HS-27A (cell line): ENCODE data around the gene P4HA1.
"Not testable (repeated sequence)": the region's sequence is repeated elsewhere in the genome, so short reads cannot be mapped to it uniquely, and the experiment has no call there.

Experiments
- DNase-seq: peaks from one replicate; pipeline ENCODE4 v3.0.0-alpha.2; 2012; ENCODE audit warnings: low read depth, missing footprints

Gene P4HA1

DNA sequence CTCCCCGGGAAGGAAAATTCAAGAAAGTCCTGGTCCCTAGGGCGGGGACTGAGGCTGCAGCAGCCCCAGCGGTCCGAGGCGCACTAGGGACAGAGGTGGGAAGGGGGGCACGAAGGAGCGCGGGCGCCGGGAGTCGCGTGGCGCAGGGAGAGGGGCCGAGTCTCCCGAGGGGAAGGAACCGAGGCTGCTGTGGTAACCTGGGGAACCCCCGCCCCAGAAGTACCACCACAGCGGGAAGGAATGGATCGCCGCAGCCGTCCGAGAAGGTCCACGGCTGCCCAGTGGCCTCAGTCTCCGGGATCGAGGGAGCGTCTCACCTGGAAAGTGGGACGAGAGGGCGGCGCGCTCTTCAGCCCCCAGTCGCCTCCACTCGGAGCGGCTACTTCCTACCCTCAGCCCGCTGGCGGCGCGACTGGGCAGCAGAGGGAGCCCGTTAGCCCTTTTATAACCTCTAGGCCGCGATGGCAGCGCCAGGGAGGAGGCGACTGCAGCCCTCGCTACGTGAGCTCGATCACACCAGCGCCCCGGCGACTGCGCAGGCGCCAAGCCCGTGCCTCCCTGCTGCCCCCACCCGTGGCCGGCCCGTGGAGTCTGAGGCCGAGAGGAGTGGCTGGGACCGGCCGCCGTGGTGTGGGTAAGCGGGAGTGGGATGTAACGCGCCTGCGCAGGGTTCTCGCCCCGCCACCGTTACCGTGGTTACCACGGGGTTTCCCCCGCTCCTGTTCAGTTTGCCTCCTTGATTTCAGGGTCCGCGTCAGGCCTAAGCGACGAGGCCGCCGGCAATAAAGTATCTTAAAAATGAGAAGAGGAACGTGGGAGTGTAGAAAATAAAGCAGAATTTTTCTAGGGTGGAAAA, at the start of gene P4HA1:
P4HA1 (minus strand) TSS at position 418 of the 856 bp plus-strand sequence. CDS start 21,983 bp downstream, outside the sequence.
- DNase-seq: peak; percentile 77

DNA sequence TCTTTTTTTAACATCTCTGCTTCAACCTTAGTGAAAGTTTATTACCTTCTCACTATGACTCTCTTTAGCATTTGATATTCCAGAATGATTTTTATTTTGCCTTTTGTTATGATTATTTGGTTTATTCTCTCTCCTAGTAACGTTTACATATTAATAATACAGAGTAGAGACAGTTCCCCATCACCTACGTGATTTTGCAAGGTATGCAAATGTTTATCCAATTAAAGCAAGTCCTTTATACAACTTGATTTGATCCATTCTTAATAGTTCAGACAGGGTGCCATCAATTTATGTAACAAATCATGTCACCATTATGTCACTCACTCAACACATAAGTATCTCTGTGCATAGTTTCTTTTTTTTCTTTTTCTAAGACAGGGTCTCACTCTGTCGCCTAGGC, 44.9 kb upstream of the P4HA1 start:
- no peak for DNase-seq

DNA sequence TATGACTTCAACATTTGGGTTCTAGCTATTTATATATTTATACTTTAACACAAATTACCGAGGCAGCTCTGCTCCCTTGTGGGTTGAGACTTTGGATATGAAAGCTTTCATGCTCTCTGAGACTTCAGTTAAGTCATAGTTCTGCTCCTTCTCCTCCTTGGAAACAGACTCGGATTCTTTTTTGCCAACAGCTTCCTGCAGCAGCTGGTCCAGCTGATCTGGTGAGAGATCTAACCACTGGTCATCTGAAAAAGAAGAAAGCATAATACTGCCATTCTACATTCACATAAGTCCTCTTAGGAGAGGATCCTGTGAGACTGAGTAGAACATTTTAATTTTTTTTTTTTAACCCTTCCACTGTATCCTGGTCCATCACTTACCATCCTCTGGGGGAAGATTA, 42.6 kb upstream of the P4HA1 start:
- no peak for DNase-seq

DNA sequence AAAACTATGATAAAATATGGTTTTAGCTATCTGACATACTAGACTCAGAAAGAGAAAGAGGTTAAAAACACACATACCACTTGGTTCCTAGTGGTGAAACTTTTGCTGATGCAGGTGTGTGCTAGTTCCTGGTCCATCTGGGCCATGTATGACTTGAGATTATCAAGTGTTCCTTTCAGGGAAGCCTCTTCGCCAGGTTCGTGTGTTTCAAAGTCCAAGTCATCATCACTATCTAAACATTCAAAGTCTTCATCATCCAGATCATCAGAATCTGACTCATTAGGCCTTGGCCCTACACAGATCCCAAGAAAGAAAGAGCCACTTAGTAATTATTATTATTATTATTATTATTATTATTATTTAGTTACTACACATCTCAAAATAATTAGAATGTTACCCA, 40.0 kb upstream of the P4HA1 start:
- DNase-seq: no peak

DNA sequence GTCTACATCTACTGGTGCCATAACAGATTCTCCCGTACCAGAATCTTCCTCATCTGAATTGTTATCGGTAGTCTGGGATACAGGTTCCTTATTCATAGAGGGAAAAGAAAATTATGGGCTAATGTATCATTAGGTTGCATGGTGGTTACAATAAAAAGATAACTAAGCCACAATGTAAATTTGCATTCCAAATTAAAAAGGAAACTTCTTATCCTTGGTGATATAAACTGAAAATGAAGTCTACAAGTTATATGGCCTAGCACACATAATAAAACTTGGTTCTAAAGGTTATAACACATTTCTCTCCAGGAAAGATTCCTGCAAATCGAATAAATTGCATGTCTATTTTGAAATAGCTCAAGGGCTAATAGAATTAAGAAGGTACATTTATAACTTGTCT, 38.1 kb upstream of the P4HA1 start:
- DNase-seq: no peak

DNA sequence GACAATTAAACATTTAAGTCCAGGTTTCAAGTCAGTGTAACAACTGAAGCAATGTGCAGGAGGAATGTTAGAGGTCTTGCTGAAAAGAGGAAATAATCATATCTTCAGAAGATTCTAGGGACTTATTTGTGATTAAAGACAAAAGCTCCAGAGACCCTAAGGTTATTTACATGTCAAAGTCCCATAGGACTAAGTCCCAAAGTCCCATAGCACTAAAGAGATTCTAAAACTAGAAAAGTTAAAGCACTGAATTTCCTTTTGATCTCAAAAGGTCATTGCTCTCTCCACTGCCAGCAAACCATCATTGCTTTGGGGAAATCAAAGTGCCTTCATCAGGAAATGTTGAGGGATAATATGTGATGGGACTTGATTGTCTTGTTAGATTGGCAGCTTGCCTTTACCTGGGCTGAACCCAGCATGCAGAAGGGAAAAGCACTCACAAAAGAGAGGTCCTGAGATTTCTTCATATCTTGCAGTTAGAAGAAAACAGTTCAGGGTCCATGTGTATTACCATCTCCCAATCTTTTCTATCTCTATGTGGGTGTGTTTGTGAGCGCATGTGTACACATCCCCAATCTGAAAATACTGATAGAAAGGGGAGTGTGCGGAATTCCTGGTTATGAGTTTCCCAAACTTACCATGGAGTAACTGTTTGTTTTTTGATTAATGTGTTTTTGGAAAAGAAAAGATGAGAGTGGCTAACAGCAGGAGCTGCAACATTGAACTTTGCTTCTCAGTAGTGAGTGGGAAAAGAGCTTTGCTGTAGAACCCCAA, 35.4 kb upstream of the P4HA1 start:
- no peak for DNase-seq

DNA sequence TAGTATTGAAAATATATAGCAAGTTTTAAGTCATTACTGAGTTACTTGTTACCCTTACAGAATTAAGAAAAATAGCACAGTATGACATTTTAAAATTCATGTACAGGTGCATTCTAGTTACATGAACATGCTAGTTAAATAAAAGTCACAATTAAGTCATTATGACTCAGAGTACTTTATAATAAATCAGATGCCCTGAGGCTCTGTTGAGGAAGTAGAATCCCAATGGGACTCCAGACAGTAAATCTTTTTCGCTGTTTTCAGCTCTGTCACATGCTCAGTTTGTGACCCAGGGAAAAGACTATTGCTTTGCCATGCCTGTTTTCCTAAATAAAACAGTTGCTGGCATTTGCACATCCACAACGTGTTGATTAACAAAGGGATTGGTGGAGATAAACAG, 34.6 kb upstream of the P4HA1 start:
- no peak for DNase-seq

DNA sequence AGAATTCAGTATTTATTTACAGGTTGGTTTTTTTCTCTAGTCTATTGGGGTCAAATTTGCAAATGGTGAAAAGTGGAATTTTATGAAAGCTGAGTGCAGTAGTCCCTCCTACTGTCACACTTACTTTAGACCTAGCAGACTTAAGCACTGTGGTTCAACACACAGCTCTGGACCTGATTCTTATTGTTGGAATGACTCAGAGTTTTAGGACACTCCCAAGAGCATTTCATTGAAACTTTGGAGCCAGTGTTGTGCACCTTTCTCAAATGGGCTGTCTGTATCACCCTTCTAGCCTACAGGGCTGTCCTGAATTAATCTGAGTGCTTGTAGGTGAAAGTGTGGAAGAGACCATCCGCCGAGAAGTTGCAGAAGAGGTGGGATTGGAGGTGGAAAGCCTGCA, 29.7 kb upstream of the P4HA1 start:
- DNase-seq: no peak

DNA sequence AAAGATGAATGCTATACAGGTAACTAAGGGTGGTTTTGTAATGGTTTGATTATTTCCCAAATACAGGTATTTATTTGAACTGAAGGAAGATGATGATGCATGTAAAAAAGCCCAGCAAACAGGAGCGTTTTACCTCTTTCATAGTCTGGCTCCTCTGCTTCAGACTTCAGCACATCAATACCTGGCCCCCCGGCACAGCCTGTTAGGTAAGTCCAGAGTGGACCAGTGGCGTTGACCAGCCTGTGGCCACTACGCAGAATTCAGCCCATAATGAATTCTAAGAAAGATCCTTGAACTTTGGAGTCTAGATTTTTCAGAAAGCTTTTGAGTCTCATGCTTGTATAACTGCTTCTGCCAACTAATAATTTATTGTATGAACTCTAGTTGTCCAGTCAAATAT, 23.3 kb upstream of the P4HA1 start:
- DNase-seq: no peak

DNA sequence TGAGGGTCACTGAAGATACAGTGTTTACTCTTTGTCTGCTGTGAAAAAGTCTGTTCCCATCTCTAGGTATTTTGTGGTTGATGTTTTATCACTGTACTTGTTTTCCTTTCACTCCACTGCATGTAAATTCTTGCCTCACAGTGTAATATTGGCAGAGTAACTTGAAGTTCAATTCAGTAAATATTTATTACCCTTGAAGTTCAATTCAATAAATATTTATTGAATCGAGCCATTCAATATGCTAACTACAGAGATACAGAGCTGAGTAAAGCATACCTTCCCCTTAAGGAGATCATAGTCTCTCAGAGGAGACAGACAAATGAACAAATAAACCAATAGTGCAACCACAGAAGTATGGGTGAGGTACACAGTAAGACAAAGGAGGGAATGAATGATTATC, 22.8 kb upstream of the P4HA1 start:
- DNase-seq: no peak

DNA sequence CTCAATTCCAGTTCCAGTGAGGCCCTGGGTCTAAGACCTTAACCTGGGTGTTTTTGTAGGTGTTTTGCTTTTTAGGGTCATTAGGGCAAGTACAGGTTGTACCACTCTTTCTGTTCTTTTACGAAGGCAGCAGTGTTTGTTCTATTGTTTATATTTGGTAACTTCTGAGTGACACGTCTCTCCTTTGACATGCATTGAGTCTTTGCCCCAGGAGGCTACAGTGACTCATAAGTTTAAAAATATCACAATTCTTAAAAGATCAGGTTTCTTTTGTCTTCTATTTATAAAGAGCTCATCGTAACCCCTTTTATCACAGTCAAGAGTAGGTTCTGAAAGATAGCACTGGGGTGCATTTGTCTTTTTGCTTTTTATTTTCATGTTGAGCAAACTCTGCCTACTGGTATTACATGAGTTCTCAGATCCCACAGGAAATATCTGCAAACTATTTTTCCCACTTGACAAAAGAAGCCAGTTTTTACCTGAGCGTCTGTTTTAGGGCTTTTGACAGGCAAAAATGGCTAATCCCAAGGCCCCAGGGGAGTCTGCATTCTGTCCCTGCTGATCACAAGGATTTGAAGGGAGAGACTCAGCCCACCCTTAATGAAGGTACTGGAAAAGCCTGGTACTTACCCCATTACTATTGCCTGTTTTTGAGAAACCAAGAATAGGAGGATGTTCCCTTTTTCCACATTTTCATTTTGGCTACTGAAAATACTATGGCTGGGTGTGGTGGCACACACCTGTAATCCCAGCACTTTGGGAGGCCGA, 21.5 kb upstream of the P4HA1 start:
- DNase-seq: no peak

DNA sequence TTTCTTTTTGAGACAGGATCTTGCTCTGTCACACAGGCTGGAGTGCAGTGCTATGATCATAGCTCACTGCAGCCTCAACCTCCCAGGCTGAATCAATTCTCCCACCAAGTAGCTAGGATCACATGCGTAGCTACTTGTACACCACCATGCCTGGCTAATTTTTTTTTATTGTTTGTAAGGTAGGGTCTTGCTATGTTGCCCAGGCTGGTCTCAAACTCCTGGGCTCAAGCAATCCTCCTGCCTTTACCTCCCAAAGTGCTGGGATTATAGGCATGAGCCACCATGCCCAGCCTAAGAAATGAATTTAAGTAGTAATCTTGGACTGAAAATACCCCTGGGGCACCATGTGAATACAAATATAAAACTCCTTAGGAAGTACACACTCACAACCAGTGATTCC, 19.4 kb upstream of the P4HA1 start:
- DNase-seq: no peak

DNA sequence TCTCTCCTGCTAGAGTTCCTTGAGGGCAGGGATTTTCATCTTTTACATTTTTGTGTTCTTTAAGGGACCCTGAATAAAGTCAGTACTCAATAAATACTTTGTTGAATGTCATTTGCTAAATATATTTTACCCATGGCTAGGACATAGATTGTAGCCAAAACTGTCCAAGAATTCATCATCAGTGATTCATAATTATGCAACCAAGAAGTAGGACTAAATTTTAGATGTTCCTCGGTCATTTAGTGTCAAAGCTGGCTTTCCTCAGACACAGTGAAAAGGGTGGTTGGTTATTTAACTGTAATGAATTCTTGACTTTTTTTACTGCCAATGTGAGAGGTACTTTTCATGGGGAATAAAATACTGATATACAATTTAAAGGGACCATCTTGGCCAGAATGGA, 16.9 kb upstream of the P4HA1 start:
- no peak for DNase-seq

DNA sequence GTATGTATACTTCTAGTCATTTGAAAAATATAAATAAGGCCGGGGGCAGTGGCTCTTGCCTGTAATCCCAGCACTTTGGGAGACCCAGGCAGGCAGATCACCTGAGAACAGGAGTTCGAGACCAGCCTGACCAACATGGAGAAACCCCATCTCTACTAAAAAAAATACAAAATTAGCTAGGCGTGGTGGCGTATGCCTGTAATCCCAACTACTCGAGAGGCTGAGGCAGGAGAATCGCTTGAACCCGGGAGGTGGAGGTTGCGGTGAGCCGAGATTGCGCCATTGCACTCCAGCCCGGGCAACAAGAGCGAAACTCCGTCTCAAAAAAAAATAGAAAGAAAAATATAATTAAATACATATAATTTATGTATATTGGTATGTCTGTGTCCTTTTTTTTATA, 15.4 kb upstream of the P4HA1 start:
- DNase-seq: not testable (repeated sequence)

DNA sequence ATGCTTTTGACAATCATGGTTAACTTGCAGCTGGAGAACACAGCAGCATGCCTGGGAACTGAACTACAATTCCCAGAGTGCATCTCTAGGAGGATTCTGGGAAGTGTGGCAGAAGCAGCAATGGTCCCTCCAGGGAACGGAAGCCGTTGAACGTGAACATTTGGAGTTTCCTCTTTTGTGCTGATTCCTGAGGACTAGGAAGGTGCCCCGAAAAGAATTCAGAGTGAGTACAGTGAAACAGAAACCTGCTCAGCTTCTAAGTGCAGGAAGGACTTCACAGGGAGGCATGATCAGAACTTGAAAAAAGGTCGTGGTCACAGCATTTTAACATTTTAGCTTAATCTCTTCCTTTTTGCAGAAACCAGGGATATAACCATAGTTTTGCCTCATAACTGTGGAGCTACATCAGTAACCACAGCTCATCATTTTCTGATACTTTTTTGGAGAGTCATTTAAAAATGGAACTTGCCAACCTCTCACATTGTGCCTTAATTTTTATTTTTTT, 13.7 kb upstream of the P4HA1 start, which contains the start of gene NUDT13:
NUDT13 (plus strand) TSS at position 111 of the 505 bp plus-strand sequence. CDS start 3,911 bp downstream, outside the sequence.
- DNase-seq: no peak

DNA sequence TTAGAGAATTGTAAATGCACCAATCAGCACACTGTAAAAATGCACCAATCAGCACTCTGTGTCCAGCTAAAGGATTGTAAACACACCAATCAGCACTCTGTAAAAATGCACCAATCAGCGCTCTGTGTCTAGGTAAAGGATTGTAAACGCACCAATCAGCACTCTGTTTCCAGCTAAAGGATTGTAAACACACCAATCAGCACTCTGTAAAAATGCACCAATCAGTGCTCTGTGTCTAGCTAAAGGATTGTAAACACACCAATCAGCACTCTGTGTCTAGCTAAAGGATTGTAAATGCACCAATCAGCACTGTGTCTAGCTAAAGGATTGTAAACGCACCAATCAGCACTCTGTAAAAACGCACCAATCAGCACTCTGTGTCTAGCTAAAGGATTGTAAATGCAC, 12.6 kb upstream of the P4HA1 start:
- DNase-seq: not testable (repeated sequence)

DNA sequence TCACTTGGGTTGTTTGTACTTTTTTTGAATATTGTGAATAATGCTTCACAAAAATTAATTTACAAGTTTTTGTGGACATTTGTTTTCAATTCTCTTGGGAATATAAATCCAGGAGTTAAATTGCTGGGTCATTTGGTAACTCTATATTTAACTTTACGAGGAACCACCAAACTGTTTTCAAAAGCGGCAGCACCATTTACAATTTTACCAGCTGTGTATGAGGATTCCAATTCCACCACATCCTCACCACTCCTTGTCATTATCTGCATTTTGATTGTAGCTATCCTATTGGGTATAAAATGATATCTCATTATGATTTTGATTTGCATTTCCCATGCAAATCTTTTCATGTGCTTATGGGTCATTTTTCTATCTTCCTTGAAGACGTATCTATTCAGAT, 9.6 kb upstream of the P4HA1 start:
- no peak for DNase-seq

DNA sequence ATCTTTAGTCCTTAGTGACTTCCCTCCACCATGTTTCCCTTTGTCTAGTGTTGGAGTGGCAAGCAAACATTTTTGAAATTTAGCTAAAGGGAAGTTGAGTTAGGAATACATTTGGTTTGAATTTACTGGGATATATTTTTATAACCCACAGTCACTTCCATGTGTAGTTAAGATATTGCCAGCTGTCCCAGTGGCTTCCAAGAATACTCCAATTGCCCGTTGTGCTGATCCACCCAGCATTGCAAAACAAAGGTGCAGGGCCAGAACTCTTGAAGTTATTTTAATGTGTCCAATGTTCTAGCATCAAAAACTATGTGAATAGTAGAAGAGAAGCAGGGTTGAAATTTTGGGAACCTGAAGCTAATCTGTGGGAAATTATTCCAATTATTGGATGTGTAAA, 2.5 kb upstream of the P4HA1 start:
- DNase-seq: no peak

DNA sequence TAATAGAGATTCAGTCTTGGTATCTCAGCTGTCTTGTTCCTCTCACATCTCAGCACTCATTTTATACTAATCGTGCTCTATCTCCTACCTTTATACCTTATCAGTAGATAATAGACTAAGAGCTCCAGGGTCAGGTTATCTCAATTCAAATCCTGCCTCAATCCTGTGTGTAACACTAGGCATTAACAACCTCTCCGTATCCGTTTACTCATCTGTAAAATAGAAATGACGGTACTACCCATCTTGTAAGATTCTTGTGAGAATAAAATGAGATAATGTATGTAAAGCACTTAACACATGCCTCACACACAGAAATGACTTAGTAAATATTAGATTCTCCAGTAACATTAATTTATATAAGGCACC, 622 bp upstream of the P4HA1 start:
- DNase-seq: no peak

DNA sequence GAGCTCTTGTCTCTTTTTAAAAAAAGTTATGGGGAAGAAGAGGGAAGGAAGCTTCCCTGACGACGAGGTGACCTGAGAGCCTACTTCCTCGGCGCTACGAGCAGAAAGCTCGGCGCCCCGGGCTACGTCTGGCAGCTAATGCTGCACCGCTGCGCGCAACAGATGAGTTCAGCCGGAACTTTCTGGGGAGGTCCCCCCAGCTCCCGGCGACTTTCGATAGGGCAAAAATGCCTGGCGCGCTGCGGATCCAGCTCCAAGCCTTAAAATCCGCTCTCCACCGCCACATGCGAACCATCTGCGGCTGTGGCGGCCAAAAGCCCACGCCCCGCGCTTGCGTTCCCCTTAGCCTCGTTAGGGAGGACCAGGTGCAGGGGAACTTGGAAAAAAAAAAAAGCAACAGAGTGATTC, 621 bp downstream of the P4HA1 start:
- no peak for DNase-seq

DNA sequence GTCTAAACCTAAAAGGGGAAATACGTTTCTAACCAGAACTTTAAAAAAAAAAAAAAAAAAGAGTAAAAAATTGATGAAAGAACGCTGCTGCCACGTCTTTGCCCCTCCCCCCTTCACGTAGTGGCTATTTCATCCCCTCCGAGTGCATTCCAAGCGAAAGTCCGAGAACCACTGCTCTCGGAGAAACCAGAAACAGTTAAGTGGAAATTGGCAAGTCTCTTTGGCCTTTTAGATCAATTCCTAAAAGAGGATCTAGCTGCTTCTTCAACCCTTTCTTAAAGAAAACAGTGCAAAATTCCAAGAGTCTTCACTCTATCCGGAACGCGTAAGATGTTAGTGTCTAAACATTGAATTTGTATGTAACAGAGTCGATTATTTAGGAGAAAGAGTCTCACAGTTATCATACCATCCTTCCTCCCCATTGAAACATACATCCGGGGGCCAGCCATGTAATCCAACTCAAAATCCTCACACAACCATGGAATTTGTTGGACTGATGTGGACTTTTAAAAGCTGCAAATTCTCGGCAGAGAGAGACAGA, 1.1 kb downstream of the P4HA1 start:
- peak; percentile 52 for DNase-seq

DNA sequence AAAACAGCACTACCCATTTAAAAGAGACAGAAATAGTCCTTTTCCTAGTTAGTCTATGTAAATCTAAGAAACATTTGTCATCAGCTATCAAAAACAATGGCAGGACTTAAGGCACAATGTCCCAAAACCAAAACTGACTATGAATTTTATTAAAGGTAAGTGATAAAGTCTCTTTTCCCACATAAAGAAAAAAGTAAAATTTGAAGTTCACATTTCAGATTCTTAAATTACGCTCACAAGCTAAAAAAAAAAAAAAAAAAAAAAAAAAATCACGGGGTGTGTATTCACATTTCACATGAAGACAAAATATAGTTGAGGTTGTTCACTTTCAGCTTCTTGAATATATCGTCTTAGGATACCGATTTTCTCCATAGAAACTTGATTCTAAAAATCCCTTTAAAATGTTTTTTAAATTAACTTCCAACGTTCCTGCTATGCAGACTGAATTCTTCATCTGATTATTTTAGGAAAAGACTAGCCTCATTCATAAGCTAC, 1.6 kb downstream of the P4HA1 start:
- DNase-seq: no peak
